ENCODE measurements around the gene TUBGCP3. TPM values are rescaled to one million over a fixed set of nuclear protein-coding genes. Genes with fewer than 3 reads are reported as not detected.

The TUBGCP3 gene
- total and polyA plus RNA-seq, 9 donors, result 14.2 to 18.1 (median 16.7) TPM

GRCh38 chr13:112469071-112469745 is 118.7 kb downstream of the TUBGCP3 start:
- no peaks in the 10 kb centered on the region for H3K9me3 ChIP-seq (replicated peaks; ENCODE audit: control insufficient read depth, low read depth, low read length)
- WGBS (ENCODE audit: insufficient coverage), result 82% methylated on average over 11 of the region's 14 CpGs
- DNase-seq, result no peak
- no peak overlapping the region for H3K4me3 ChIP-seq (ENCODE audit: low read length)
- H3K27me3 ChIP-seq (ENCODE audit: control insufficient read depth, insufficient read depth, low read length), result peaks cover 2% of the 10 kb centered on the region
- no peaks in the 10 kb centered on the region for H3K4me1 ChIP-seq (ENCODE audit: control insufficient read depth, insufficient read depth, low read length)
- H3K36me3 ChIP-seq (ENCODE audit: control insufficient read depth, insufficient read depth, low read length), result no peaks in the 10 kb centered on the region
- H3K27ac ChIP-seq (ENCODE audit: low read length), result no peak overlapping the region

GRCh38 chr13:112468069-112468468 is 119.9 kb downstream of the TUBGCP3 start:
- Histone ChIP-seq H3K36me3 (ENCODE audit: control insufficient read depth, insufficient read depth, low read length) (no peaks in the 10 kb centered on the region), H3K27ac (ENCODE audit: low read length) (no peak overlapping the region), H3K4me1 (ENCODE audit: control insufficient read depth, insufficient read depth, low read length) (no peaks in the 10 kb centered on the region), H3K9me3 (replicated peaks; ENCODE audit: control insufficient read depth, low read depth, low read length) (no peaks in the 10 kb centered on the region), H3K4me3 (ENCODE audit: low read length) (no peak overlapping the region), H3K27me3 (ENCODE audit: control insufficient read depth, insufficient read depth, low read length) (peaks cover 2% of the 10 kb centered on the region)
- no peak for DNase-seq
- 56% methylated on average over 6 of the region's 10 CpGs for WGBS (ENCODE audit: insufficient coverage)

GRCh38 chr13:112467236-112467635 is 120.7 kb downstream of the TUBGCP3 start:
- 32% methylated on average over 18 of the region's 19 CpGs for WGBS (ENCODE audit: insufficient coverage)
- Histone ChIP-seq H3K4me1 (ENCODE audit: control insufficient read depth, insufficient read depth, low read length) (no peaks in the 10 kb centered on the region), H3K36me3 (ENCODE audit: control insufficient read depth, insufficient read depth, low read length) (no peaks in the 10 kb centered on the region), H3K9me3 (replicated peaks; ENCODE audit: control insufficient read depth, low read depth, low read length) (no peaks in the 10 kb centered on the region), H3K27me3 (ENCODE audit: control insufficient read depth, insufficient read depth, low read length) (peaks cover 2% of the 10 kb centered on the region), H3K27ac (ENCODE audit: low read length) (no peak overlapping the region), H3K4me3 (ENCODE audit: low read length) (no peak overlapping the region)
- DNase-seq, result no peak

- Histone ChIP-seq H3K27ac (ENCODE audit: low read length) (no peak overlapping the region), H3K36me3 (ENCODE audit: control insufficient read depth, insufficient read depth, low read length) (no peaks in the 10 kb centered on the region), H3K4me1 (ENCODE audit: control insufficient read depth, insufficient read depth, low read length) (no peaks in the 10 kb centered on the region), H3K27me3 (ENCODE audit: control insufficient read depth, insufficient read depth, low read length) (peaks cover 2% of the 10 kb centered on the region), H3K4me3 (ENCODE audit: low read length) (no peak overlapping the region), H3K9me3 (replicated peaks; ENCODE audit: control insufficient read depth, low read depth, low read length) (no peaks in the 10 kb centered on the region)
- DNase-seq, result peak; percentile 16
- 73% methylated on average over 26 of the region's 40 CpGs for WGBS (ENCODE audit: insufficient coverage)
Observed at GRCh38 chr13:112466132-112467058, 121.6 kb downstream of the TUBGCP3 start.

DNA sequence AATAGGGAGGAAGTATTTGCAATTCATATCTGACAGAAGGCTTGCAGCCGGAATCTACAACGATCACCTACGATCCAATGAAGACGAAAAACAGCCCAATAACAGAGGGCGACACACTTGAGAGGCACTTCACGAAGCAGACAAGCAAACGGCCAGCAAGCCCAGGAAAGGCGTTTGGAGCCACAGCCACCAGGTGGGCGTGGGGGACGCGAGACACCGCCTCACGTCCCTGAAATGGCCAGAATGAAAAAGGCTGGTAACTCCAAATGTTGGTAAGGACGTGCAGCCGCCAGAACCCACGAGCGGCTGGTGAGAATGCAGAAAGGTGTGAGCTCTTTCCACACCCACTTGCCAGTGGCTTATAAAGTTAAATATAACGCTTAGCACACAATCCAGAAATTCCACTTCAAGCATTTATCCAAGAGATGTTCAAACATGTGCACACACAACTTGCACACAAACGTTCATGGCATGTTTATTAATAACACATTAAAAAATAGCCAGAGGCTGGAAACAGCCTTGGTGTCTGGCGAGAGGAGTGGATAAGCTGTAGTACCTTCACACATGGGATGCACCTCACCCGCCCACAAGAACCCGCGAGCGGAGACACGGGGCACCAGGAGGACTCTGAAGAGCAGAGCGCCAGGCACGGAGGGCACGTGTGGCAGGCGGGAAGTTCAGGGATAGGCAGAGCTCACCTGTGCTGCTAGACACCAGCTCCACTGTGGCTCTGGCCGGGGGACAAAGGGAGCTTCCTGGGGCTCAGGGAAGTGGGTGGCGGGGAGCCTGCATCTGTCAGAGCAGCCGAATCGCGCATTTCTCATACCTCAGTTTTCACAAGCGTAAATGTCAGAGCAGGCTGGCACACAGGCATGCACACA is 122.5 kb downstream of the TUBGCP3 start:
- H3K27ac ChIP-seq (ENCODE audit: low read length), result no peak overlapping the region
- peaks cover 2% of the 10 kb centered on the region for H3K27me3 ChIP-seq (ENCODE audit: control insufficient read depth, insufficient read depth, low read length)
- H3K9me3 ChIP-seq (replicated peaks; ENCODE audit: control insufficient read depth, low read depth, low read length), result no peaks in the 10 kb centered on the region
- no peak for DNase-seq
- 82% methylated on average over 27 of the region's 35 CpGs for WGBS (ENCODE audit: insufficient coverage)
- no peaks in the 10 kb centered on the region for H3K36me3 ChIP-seq (ENCODE audit: control insufficient read depth, insufficient read depth, low read length)
- no peaks in the 10 kb centered on the region for H3K4me1 ChIP-seq (ENCODE audit: control insufficient read depth, insufficient read depth, low read length)
- no peak overlapping the region for H3K4me3 ChIP-seq (ENCODE audit: low read length)

- Histone ChIP-seq H3K4me1 (ENCODE audit: control insufficient read depth, insufficient read depth, low read length) (no peaks in the 10 kb centered on the region), H3K36me3 (ENCODE audit: control insufficient read depth, insufficient read depth, low read length) (no peaks in the 10 kb centered on the region), H3K4me3 (ENCODE audit: low read length) (no peak overlapping the region), H3K27me3 (ENCODE audit: control insufficient read depth, insufficient read depth, low read length) (peaks cover 2% of the 10 kb centered on the region), H3K27ac (ENCODE audit: low read length) (no peak overlapping the region), H3K9me3 (replicated peaks; ENCODE audit: control insufficient read depth, low read depth, low read length) (peaks cover 2% of the 10 kb centered on the region)
- 90% methylated on average over 7 of the region's 14 CpGs for WGBS (ENCODE audit: insufficient coverage)
- DNase-seq, result no peak
Observed at GRCh38 chr13:112464720-112465119, 123.2 kb downstream of the TUBGCP3 start.

- no peak for DNase-seq
- Histone ChIP-seq H3K4me3 (ENCODE audit: low read length) (no peak overlapping the region), H3K27me3 (ENCODE audit: control insufficient read depth, insufficient read depth, low read length) (peaks cover 2% of the 10 kb centered on the region), H3K36me3 (ENCODE audit: control insufficient read depth, insufficient read depth, low read length) (no peaks in the 10 kb centered on the region), H3K9me3 (replicated peaks; ENCODE audit: control insufficient read depth, low read depth, low read length) (peaks cover 4% of the 10 kb centered on the region), H3K27ac (ENCODE audit: low read length) (no peak overlapping the region), H3K4me1 (ENCODE audit: control insufficient read depth, insufficient read depth, low read length) (no peaks in the 10 kb centered on the region)
- 90% methylated on average over 3 of the region's 5 CpGs for WGBS (ENCODE audit: insufficient coverage)
Observed at GRCh38 chr13:112462408-112462807, 125.5 kb downstream of the TUBGCP3 start.

DNA sequence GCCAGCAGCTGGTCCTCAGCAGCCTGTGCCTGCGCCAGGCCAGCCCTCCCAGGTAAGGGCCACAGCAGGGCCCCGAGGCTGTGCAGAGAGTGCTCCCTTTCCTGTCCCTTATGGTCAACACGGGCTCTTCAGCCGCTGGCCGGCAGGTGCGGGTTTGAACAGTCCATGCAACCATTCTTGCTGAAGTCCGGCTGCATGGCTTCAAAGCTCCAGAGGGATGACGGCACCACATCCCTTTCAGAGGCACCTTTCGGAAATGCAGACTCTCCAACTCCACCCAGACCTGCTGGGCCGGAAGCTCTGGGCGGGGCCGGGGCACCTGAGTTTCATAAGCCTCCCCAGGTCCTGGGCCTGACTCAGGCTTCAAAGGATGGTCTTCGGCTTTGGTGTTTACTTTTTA is 130.5 kb downstream of the TUBGCP3 start:
- 83% methylated on average over 12 of the region's 13 CpGs for WGBS (ENCODE audit: insufficient coverage)
- Histone ChIP-seq H3K27me3 (ENCODE audit: control insufficient read depth, insufficient read depth, low read length) (peaks cover 2% of the 10 kb centered on the region), H3K27ac (ENCODE audit: low read length) (no peak overlapping the region), H3K4me3 (ENCODE audit: low read length) (no peak overlapping the region), H3K4me1 (ENCODE audit: control insufficient read depth, insufficient read depth, low read length) (no peaks in the 10 kb centered on the region), H3K36me3 (ENCODE audit: control insufficient read depth, insufficient read depth, low read length) (no peaks in the 10 kb centered on the region), H3K9me3 (replicated peaks; ENCODE audit: control insufficient read depth, low read depth, low read length) (peaks cover 6% of the 10 kb centered on the region)
- DNase-seq, result no peak

DNA sequence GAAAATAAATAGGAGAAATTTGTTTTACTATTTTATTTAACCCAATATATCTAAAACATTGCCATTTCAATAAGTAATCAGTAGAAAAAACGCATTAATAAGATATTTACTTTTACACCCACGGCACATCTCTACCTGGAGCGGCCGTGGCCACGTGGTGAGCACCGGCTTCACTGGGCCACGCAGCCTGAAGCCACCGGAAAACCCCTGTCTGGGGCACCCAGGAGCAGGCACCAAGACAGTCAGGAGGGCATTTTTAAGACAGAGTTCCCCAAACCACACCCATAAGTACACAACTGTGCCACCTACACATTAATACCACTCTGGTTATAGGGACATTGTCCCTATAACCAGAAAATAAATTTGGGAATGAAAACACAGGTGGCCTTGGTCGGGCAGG is 130.9 kb downstream of the TUBGCP3 start:
- WGBS (ENCODE audit: insufficient coverage), result 95% methylated on average over 7 of the region's 9 CpGs
- H3K36me3 ChIP-seq (ENCODE audit: control insufficient read depth, insufficient read depth, low read length), result no peaks in the 10 kb centered on the region
- no peaks in the 10 kb centered on the region for H3K4me1 ChIP-seq (ENCODE audit: control insufficient read depth, insufficient read depth, low read length)
- H3K9me3 ChIP-seq (replicated peaks; ENCODE audit: control insufficient read depth, low read depth, low read length), result peaks cover 6% of the 10 kb centered on the region
- no peak overlapping the region for H3K4me3 ChIP-seq (ENCODE audit: low read length)
- DNase-seq, result no peak
- H3K27me3 ChIP-seq (ENCODE audit: control insufficient read depth, insufficient read depth, low read length), result peaks cover 2% of the 10 kb centered on the region
- H3K27ac ChIP-seq (ENCODE audit: low read length), result no peak overlapping the region

Measured in muscle of leg (tissue), 11 donors.